HG02759 (cell line): ENCODE data around the gene DIPK1B.

Experiments
- ATAC-seq: cut with Tn5 transposase; IDR thresholded peaks from one replicate; pipeline ENCODE4 v1.9.1; 2021; ENCODE audit warnings: mild to moderate bottlenecking, moderate library complexity; ENCODE audit not compliant: unreplicated experiment

The DIPK1B gene

GRCh38 chr9:136718345-136719194 is 6.2 kb downstream of the DIPK1B start:
- ATAC-seq = no peak

- ATAC-seq = no peak
Observed at GRCh38 chr9:136719195-136719880, 7.0 kb downstream of the DIPK1B start.

DNA sequence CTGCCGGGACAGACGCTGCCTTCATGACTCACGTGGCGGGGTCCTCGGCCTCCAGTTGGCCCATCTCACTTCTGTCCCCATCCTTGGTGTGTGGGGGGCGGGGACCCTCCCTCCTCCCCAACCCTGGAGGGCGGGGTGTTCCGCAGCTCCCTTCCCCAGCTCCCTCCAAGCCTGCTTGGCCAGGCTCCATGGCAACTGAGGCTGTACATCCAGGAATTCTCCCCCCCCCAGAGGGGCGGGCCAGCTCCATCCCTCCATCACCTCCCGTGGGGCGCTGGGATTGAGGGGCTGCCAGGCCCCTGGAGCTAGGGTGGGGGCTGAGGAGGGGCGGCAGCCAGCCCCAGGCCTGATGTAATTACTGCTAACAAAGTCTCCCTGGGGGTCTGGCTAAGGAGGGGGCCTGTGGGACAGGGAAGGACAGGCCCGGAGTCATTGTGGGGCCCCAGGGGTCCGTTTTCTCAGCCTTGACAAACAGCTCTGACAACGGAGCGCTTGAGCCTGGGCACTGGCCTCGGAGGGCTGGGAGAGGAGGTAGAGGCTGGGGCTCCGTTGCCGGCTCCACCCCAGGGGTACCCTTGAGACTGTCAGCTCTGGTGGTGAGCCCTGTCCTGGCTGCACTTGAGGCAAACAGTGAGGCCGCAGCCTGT is 8.0 kb downstream of the DIPK1B start:
- no peak for ATAC-seq

DNA sequence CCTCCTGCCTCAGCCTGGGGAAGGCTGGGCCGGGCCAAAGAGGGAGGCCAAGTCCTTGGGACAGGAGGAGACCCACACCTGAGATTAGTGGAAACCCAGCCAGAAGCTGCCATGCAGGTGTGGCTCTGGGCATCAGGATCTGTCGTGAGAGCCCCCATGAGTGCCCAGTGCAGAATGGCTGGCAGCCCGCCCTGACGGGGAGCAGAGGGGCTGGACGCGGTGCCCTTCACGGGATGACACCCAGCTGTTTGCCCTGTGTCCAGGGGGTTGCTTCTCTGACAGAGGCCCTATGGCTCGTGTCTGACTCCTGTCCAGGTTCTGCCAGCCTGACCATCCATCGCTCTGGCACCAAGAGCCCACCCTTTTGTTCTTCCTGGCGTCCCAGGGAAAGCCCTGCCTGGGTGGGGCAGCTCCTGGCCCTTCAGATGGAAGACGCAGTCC is 8.5 kb downstream of the DIPK1B start:
- ATAC-seq = no peak

- ATAC-seq = no peak
Observed at GRCh38 chr9:136721339-136722092, 9.1 kb downstream of the DIPK1B start.

DNA sequence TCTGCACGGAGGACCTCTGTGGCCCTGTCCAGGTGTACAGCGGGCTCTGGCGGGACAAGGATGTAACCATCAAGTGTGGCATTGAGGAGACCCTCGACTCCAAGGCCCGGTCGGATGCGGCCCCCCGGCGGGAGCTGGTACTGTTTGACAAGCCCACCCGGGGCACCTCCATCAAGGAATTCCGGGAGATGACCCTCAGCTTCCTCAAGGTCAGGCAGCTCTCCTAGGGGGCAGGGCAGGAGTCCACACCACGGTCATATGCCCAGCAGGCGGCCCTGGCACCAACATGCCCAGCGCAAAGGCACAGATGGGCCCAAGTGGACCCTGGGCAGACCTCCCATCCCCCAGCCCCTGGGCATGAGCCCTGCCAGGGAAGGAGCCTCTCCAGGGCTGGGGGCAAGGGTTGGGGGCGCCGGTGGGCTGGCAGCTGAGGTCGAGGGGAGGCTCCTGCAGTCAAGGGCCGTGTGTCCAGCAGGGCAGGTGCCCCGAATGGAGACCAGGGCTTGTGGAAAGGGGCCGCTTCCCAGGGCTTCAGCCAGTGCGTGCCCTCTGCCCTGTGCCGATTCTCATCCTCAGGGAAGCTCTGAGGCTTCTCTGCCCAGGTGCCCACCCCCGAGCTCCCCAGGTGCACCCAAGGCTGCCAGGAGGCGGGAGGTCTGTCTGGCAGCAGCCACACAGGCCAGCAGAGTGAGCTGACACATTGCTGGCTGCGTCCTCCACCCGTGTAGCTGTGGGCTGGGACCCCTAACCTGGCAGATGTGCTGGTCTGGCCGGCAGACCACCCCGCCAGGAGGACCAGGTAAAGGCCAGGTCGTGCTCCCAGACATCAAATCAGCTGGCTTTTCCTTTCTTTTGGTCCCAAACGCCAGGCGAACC is 10.0 kb downstream of the DIPK1B start:
- no peak for ATAC-seq

GRCh38 chr9:136722969-136723356 is 10.6 kb downstream of the DIPK1B start:
- ATAC-seq = no peak

- no peak for ATAC-seq
Observed at GRCh38 chr9:136723362-136723976, 11.1 kb downstream of the DIPK1B start.

- ATAC-seq = no peak
Observed at GRCh38 chr9:136723989-136724388, 11.6 kb downstream of the DIPK1B start.

GRCh38 chr9:136724772-136725171 is 12.4 kb downstream of the DIPK1B start:
- ATAC-seq = no peak

DNA sequence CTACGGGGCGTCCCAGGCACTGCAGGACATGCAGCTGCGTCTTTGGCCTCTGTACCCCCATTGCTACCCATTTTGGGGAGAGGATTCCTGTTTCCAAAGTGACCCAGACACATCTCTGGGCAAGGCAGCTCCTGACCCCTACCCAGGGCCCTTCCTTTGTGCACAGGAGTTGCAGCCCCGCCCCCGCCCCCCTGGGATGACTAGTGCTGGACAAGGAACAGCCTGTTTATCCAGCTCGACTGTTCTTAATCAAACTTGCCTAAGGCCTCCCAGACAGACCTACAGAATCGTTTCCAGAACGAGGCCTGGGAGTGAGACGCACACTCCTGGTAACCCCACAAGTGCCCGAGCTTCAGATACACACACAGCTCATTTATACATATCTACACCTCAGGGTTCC is 13.2 kb downstream of the DIPK1B start:
- ATAC-seq = no peak

DNA sequence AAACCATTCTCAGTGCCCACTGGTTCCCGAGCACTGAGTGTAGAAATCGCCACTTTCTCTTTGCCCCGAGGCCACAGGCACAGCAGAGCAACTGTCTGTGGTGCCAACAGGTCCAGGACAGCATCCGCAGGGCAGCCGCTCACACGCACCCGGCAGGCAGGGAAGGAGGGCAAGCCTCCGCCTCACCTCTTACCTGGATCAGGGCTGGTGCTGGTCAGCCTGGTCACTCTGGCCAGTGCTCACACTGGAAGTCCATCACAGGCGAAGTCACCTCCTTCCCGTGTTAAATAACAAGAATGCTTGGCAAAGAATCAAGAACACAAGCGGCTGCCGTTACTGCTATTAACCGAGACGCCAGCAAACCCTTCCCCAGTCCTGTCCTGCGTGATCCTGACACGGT is 13.7 kb downstream of the DIPK1B start:
- no peak for ATAC-seq

GRCh38 chr9:136726631-136727191 is 14.3 kb downstream of the DIPK1B start:
- ATAC-seq = no peak

- peak; percentile 70 for ATAC-seq
Observed at GRCh38 chr9:136728080-136728547, 15.7 kb downstream of the DIPK1B start.

- ATAC-seq = peak; percentile 32
Observed at GRCh38 chr9:136728548-136729123, 16.3 kb downstream of the DIPK1B start.

- no peak for ATAC-seq
Observed at GRCh38 chr9:136729144-136729543, 16.8 kb downstream of the DIPK1B start.

DNA sequence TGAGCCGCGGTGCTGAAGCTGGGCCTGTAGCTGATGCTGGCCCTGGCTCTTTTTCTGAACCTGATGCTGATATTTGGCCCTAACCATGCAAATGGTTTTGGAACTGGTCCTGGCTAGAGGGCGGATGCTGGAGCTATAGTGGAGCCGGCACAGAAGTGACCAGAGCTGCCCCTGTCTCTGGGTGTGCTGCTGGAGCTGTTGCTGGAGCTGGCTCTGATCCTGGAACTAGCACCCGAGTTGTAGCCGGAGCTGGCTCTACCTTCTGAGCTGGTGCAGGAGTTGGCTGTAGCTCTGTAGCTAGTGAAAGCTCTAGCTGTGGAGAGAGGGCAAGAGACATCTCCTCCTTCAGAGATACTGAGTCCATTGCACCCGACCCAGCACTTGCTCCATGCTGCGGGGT is 17.6 kb downstream of the DIPK1B start:
- no peak for ATAC-seq

DNA sequence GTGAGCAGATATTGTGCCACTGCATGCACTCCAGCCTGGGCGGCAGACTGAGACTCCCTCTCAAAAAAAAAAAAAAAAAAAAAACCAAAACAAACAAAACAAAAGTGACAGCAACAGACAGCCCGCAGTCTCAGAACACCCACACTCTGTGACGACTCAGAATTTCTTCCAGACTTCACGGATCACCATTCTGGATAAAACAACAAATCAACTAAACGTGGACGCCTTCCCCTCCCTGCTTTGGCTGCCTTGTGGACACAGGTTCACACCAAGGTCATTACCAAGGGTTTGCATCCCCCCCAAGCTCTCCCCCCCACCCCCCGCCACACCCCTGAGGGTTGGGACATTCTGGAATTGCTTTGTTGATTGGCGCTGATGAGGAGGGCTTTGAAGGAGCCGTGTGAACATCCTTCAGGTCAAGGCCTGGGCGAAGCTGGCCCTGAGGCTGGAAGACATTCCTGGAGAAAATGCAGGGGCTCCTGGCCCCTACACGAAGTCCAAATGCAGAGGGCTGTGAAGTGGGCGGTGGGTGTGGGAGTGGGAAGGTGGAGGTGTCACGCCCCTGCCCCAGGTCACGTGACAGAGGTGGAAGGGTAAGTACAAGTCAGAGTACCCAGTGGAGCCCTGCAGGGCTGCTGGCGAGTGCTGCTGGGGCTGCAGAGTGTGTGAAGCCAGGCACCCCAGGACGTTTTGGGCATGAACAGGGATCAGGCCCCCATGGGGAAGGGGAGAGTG is 20.2 kb downstream of the DIPK1B start:
- no peak for ATAC-seq
